NCI-H146 treated with DMSO at 0.1 percent for 48 hours (cell line): ENCODE results near the gene SARS2.
"Not testable (repeated sequence)": the region's sequence is repeated elsewhere in the genome, so short reads cannot be mapped to it uniquely, and the experiment has no call there.

Source experiments
- DNase-seq: peaks from one replicate; lab custom pipeline; 2025; ENCODE audit not compliant: unreplicated experiment; lab: John Stamatoyannopoulos, UW

Gene SARS2

DNA sequence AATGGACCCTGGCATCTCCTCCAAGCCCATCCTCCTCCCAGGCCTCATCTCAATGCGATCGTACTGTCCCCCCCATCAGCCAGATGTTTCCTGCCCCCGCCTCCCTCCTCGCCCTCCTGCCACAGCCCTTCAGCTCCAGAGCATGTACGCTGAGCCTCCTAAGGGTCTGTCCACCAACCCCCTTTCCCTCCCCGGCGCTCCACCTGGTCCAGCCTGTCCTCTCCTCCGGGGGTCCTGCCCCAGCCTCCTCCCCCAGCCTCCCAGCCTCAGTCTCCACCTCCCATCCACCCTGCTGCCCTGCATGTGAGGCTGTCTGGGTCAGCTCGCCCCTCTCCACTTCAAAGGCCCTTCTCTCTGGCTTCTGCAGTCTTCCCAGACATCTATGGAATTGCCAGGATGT is 35.6 kb downstream of the SARS2 start:
- no peak for DNase-seq

DNA sequence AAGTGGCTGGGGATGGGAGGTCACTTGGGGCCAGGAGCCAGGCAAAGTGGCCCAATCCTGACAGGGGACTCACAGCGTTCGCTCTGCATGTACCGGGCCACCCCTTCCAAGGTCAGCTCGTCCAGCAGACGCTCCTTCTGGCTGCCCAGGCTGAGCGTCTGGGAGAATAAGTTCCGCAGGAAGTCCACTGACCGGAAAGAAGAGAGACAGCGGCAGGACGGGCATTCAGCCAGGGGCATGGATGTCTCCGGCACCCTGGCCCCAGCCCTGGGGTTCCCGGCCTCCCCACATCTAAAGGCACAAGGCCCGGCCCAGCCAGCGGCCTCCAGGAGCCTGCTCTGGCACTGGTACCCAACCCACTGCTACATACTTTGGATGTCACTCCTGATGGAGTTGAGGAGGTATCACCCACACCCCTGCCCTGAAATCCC is 37.2 kb downstream of the SARS2 start:
- no peak for DNase-seq

DNA sequence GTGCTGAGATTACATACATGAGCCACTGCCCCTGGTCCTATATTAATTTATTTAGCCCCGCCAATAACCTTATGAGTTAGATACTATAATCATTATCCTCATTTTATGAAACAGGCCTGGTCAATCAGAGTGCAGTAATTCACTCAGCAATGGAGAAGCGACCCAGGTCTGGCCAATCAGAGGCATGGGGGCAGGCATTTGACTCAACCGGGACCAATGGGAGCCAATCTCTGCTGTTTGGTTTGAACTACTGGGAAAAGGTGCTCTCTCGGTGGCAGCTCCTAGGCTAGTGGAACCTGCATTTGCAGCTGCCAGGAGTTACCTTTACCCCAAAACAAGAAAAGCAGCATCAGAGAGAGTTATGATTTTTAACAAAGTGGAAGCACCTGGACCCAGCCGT is 37.7 kb downstream of the SARS2 start:
- DNase-seq, result no peak

DNA sequence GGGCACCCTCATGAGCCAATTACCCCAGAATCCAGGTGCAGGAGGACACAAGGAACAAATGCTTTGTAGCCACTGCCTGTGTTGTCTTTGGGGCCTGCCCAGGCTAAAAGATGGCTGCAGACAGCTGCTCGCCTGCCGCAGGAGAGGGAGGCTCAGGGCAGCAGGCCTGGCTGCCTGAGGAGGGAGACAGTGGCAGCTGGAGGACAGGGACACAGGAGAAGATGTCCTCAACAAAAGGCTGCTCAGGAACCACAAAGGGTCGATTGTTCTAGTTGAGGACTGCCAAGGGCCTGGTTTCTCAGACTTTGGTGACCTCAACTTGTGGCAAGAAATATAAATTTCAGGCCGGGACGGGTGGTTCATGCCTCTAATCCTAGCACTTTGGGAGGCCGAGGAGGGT is 38.8 kb downstream of the SARS2 start:
- no peak for DNase-seq

DNA sequence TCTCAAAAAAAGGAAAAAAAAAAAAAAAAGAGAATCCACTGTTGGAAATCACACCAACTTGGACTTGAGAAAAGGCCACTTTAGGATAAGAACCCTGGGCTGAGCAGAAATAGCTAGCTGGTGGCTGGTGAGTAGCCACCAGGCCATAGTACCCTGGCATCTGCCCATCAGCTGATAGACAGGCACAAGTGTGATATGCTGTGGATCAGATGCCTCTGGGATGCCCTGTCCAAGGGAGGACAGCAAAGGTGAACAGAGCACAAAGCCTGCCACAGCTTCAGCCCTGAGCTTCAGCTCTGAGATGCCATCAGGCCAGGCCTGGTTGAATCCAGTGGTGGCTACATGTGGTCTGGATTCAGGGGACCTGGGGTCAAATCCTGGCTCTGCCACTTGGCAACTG is 39.9 kb downstream of the SARS2 start:
- DNase-seq, result no peak

DNA sequence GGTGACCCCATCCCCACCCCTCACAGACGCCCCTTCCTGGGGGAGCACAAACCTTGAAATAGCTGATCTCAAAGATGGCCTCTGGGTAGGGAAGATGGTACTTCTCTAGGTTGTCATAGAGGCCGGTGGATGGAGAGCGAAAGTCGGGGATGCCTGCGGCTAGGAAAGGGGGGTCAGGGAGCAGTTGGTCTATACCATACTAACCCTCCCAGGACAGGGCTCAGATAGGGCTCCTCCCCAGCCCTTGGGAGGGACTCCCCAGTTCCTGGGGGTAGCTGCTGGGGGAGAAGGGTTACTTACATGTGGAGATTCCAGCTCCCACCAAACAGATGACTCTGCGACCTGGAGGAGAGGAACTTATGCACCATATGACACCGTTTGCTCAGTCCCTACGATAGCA is 40.8 kb downstream of the SARS2 start:
- no peak for DNase-seq

DNA sequence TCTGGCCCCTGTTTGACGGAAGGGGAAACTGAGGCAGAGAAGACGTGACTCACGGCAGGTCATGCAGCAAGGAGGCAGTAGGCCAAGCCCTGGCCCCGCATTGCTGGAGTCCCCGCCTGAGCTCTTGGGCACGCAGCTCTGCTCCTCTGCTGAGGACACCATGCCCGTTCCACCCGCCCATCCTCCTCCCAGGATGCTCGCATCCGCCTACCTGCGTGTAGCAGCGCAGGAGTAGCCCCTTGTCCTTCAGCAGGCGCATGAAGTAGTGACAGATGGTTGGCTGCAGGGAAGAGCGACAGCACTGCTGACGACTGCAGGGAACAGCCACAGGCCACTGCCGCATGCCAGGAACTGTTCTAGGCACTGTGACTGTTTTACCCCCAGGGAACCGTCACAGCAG is 41.7 kb downstream of the SARS2 start:
- DNase-seq, result no peak

DNA sequence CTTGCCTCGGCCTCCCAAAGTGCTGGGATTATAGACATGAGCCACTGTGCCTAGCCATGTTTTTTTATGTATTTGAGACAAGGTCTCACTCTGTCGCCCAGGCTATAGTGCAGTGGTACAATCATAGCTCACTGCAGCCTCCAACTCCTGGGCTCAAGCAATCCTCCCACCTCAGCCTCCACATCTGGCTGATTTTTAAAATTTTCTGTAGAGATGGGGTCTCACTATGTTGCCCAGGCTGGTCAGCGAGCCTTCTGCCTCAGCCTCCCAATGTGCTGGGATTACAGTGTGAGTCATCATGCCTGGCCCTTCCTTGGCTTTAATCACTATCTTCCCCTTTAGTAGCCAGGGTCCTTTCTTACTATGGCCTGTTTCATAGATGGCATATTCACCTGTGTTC is 45.9 kb downstream of the SARS2 start:
- not testable (repeated sequence) for DNase-seq

DNA sequence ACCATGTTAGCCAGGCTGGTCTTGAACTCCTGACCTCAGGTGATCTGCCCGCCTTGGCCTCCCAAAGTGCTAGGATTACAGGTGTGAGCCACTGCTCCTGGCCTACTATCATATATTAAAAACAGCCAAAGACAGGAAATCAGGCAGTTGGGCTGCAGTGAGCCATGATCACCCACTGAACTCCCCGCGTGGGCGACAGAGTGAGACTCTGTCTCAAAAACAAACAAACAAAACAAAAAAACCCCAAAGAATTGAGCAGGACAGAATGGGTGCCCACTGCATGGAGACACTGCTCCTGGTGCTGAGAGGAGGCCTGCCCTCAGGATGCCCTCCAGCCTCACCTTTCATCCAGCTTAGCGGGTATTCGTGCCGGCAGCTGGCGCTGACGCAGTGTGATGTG is 47.3 kb downstream of the SARS2 start:
- no peak for DNase-seq

DNA sequence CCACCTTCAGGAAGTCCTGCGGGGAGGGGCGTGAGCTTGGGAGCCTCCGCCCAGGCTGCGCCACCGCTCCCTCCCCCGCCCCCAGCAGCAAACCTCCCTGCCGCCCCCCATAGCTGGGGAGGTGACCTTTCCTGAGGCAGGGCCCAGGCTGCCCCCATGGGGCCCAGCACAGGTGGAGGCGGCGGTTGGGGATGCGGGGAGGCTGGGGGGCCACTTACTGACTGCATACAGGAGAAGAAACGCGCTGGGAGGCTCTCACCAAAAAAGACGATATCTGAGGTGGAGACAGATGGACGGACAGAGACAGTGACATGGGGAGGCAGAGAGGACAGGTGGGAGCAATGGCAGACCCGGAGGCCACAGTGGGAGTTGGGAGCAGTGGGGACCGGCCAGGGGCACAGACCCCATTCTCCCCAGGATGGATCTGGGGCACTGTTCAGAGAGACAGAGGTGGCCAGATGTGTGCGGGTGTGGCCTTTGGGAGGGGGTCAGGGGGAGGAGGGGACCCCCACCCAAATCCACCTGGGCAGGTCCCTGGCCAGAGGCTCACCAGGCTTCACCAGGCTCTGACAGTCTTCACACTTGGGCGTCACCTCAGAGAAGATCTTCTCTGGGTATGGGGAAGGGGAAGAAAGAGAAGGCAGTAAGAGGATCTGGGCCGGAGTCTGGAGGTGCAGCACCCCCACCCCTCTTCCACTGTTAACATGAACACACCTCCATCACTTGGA is 49.5 kb downstream of the SARS2 start:
- no peak for DNase-seq

DNA sequence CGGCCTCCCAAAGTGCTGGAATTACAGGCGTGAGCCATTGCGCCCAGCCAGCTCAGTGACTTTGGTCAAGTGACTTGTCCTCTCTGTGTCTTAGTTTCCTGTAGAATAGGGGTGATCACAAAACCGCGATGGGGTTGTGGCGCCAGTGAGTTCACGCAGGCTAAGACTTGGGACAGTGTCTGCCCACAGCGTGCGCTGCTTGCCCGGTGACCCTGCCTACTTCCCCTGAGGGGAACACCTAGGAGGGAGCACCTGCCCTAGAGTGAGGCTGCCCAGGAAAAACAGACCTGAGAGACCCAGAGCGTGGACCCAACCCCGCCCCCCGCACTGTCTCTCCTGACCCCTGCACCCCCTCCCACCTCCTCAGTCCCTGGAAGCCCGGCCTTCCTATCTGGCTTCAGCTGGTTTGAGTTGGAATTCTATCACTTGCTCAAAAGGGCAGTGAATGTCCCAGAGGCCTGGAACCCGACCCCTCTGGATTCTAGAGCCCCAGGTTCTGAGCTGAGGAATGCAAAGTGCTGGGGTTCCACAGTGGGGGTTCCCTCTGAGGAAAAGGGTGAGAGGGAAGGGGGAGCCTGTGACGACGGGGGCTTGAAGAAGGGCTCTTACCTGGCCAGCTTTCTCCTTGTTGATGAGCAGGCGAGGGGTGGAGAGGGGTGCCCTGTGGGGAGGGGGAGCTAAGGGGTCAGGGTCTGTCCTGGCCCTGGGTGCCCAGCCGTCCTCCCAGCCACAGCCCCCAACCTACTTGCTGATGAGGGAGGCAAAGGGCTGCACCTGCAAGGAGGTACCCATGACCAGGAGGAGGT is 50.3 kb downstream of the SARS2 start:
- no peak for DNase-seq

DNA sequence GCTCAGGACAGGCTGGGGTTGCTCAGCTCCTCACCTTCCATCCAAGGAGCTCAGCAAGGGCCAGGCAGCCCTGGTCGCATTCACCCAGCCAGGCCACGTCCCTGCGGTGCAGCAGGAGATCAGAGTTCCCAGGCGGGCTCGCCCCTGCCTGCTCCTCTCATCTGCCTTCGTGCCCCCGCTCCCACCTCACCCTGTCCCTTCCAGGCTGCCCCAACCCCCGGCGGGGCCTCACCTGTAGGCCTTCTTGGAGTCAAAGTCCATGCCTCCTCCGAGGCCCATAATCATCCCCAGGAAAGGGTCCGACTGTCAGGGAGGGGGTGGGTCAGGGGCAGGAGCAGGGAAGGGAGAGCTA is 51.2 kb downstream of the SARS2 start:
- no peak for DNase-seq

DNA sequence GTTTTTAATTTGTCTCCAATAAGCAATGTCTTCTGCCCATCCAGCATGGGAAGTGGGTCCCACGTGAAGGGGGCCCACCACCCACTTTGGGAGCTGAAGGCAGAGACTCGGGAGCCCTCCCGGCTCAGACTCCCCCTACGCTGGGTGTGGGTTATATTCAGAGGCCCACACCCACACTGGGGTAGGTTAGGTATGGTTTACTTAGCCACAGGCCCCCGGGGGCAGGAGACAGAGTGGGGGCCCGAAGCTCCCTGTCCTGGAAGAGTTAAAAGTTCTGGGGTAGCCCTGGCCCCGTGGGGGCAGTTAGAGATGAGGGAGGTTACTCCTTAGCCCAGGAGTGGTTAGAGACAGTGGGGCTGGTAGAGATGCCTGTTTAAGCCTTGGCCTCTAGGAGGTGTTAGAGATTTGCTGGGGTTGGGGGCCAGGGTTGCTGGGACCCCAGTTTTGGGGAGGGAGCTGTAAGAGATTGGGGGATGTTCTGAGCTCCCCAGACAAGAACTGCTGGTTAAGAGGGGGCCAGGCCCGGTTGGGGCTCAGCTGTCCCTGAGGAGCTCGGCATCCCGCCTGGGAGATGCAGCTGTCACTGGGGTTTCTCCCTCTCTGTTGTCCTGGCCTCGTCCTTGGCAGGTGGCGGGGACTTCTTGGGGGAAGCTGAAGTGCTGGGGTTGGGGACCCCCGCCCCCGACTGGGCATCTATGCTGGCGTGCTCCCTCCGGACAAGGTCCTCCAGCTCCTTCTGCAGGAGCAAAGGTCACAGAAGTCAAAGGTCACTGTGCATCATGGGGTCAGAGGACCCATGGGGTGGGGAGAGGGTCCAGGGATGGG is 51.8 kb downstream of the SARS2 start:
- DNase-seq, result no peak

DNA sequence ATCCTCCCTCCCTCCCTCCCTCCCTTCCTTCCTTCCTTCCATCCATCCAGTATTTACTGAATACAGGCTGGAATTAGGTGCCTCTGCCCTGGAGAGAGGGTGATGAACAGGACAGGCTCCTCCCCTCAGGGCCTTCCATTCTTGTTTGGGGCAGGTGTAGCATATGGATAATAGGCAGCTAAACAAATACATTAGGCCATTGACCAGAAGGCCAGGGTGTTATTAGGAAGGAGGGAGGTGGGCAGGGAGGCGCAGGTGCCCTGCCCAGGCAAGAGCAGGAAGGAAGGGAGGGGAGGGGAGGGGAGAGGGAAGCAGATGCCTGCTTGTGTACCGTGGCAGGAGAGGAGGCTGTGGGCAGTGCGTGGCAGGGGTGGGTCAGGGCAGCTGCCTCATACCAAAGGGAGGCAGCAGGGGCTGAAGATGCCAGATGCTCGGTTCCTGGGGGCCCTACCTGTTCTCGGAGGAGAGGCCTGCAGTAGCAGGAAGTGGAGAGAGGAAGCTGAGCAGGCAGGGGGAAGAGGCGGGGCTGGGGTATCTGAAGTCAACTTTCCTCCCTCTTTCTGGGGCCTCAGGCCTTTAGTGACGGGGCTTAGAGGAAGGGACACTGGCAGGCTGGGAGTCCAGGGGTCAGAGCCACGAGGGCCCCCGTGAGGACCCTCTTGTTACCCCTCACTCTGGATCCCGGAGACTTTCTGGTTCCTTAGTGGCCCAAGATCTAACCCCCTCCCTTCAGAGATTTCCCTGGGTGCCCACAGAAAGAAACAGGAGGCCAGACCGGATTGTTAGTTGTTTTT is 52.6 kb downstream of the SARS2 start, which contains the start of gene RINL:
Gene RINL (minus strand): TSS at position 495 of the 794 bp plus-strand sequence. CDS start 1,533 bp downstream, outside the sequence.
- DNase-seq, result peak; percentile 100

DNA sequence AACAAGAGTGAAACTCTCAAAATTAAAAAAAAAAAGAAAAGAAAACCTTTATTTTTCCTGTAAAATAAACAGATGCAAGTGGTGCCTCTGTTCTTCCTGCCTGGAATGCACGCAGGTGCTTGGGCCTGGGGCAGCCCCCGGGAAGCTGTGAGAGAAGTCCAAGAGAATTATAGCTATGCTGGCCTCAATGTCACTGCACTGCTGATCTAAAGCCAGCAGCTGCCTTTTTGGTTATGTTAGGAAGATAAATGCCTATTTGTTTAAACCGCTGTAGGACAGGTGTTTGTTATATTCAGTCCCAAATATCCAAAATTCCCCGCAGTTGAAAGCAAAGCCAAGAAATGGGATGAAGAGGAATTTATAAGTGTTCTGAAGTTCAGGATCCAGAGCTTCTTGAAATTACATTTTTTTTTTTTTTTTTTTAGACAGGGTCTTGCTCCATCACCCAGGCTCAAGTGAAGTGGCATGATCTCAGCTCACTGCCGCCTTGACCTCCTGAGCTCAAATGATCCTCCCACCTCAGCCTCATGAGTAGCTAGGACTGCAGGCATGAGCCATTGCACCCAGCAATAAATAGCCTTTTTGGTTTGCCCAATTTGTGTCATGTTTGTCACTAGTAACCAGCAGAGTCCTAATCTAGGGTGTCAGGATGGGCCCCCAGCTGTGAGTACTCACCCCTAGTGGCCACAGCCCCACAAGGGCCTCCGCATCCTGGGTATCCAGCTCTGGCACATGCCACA is 54.7 kb downstream of the SARS2 start:
- peak; percentile 26 for DNase-seq

DNA sequence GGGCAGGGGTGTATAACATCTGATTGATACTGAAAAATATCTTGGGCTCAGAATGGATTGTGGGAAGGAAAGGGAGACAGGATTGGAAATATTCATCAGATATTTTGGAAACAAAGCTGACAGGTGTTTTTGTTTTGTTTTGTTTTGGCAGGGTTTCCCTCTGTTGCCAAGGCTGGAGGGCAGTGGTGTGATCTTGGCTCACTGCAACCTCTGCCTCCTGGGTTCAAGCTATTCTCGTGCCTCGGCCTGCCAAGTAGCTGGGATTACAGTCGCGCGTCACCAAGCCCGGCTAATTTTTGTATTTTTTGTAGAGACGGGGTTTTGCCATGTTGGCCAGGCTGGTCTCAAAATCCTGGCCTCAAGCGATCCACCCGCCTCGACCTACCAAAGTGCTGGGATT is 57.2 kb downstream of the SARS2 start:
- not testable (repeated sequence) for DNase-seq

DNA sequence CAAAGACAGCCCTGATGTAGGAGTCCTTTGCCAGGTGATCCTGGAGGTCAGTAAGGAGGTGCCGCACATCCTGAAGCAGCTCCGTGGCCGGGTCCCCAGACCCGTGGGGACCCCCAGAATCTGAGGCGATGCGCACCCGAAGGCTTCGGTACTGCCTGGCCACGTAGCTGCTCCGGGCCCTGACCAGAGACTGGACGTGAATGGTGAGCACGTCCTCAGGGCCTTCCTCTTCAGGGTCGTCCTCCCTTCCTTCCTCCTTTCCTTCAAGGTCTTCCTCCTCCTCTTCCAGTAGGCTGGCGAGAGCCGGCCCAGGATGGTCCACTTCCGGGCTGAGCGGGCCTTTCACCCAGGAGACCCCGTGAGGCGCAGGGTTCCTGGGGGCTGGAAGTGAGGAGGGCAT is 60.0 kb downstream of the SARS2 start:
- no peak for DNase-seq

DNA sequence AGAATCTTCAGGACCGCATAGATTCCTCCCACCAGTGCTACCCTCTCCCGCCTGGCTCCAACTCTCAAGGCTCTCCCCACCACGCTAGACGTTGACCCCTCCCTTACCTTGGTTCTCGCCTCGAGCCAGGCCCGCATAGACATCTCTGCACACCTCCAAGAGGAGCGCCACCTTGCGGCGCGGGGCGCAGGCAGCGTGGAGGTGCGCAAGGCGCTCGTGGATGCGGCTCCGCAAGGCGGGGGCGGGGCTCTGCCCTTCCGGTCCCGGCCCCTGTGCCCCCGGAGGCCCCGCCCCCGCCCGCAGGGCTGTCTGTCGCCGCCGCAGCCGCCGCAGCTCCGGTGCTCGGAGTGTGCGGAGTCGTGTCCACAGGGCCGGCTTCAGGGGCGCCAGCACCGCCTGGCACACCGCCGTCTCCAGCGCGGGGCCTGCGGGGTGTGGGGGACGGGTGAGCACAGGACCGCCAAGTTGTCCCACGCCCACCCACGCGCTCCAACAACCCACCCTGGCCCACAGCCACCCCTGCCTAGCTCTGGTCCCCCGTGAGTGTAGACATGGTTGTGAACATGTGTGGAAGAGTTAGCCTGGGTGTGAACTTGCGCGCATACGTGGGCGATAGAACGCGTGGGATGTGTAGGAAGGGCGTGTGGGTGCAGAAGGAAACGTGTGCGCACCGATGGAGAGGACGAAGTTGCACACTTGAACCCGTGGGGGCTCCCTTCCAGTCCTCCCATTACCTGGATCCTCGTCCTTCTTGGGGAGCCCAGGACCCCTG is 60.5 kb downstream of the SARS2 start:
- no peak for DNase-seq

DNA sequence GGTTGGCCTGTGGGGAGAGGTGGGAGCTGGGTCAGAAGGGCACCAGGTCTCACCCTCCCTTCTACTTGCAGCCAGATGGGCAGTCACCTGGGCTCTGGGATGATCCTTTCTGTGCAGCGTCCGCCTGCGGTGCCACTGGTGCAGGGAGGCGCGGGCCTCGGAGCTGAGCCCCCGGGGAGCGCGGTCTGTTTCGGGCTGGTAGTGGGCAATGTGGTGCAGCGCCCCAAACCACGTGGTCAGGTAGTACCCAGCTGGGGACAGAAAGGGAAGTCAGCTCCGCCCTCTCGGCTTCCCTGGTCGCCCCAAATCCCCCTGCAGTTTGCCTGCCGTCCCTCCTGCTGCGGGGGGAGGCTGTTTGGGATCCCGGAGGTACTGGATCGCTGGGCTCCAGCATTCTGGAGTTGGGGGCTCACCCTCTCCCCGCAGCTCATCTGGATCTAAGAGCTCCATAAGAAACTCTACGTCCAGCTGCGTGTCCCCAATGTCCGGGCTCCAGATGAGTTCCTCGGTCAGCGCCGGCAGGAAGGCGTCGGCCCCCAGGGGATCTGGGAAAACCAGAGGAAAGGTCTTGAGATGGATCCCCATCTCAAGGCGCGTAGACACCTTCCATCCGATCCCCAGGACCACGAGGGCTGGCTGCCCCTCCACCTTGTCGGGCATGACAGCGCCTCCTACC is 61.3 kb downstream of the SARS2 start:
- DNase-seq, result no peak
